ENCODE data around the gene CCDC85C. TPM values are rescaled to one million over a fixed set of nuclear protein-coding genes. Genes with fewer than 3 reads are reported as not detected.
A peak's percentile ranks its signal among the peaks of the same experiment; 100 is the strongest.

The CCDC85C gene
- total RNA-seq, 1 donor from 2014 or later, result 41.0 TPM

DNA sequence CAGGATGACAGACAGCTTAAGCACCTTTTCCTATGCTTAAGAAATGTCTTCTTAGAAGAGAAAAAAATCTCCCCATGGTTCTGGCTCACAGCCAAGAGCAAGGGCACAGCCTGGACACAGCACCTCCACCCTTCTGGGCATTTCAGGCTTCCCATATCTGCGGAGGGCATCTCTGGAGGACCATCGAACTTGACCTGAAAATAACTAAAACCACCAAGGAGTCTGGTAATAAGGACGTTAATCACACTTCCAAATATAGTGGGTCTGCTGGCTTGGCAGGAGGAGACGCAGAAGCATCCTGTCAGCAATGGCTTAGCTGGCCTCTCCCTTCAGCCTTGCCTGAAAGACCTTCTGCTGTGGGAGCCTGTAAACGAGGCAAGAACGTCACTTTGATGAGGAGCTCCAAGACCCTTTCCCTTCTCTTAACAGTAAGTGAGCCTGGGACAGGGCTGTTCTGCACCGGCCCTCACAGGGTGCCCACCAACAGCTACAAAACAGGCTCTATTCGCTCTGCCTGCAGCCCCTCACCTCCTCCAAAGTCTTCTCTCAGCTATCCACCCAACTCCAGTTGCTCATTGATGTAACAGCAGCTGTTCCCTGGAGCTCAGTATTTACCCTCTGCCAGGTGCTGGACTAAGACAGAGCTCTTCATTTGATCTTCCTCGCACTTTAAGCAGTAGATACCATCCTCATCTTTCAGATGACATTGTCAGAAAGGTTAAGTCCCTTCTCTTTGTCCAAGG is 136.5 kb downstream of the CCDC85C start:
- Histone ChIP-seq H3K36me3 (peaks cover 28% of the 10 kb centered on the region), H3K27ac (replicated peaks) (peak overlapping the region; percentile 31), H3K9me3 (replicated peaks) (no peaks in the 10 kb centered on the region), H3K27me3 (ENCODE audit: low read depth) (no peaks in the 10 kb centered on the region), H3K4me1 (peaks cover 52% of the 10 kb centered on the region), H3K4me3 (no peak overlapping the region)
- intact Hi-C loops (cut with micrococcal nuclease), result no loop called here
- DNase-seq, result no peak
- TF ChIP-seq, protein P1, sequence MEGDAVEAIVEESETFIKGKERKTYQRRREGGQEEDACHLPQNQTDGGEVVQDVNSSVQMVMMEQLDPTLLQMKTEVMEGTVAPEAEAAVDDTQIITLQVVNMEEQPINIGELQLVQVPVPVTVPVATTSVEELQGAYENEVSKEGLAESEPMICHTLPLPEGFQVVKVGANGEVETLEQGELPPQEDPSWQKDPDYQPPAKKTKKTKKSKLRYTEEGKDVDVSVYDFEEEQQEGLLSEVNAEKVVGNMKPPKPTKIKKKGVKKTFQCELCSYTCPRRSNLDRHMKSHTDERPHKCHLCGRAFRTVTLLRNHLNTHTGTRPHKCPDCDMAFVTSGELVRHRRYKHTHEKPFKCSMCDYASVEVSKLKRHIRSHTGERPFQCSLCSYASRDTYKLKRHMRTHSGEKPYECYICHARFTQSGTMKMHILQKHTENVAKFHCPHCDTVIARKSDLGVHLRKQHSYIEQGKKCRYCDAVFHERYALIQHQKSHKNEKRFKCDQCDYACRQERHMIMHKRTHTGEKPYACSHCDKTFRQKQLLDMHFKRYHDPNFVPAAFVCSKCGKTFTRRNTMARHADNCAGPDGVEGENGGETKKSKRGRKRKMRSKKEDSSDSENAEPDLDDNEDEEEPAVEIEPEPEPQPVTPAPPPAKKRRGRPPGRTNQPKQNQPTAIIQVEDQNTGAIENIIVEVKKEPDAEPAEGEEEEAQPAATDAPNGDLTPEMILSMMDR (IDR thresholded peaks at IDR 0.05; ENCODE audit: borderline replicate concordance), result no peak

DNA sequence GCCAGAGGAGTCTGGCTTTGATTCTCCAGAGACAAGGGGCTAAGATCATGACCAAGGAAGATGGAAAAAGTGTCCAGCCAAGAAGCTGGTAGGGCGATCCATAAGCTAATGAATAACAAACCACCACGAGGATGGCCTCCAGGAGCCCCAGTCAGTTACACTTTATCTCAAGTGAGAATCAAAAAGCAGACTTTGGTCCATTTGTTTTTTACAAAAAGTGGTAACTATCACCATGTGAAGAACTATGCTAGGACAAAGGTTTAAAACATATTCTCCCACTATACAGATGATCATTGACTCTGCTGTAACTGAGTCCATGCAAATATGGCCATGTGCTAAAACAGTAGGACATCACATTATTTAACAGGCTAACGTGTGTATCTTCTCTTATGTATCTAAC is 137.2 kb downstream of the CCDC85C start:
- no peak overlapping the region for H3K4me3 ChIP-seq
- no peaks in the 10 kb centered on the region for H3K9me3 ChIP-seq (replicated peaks)
- TF ChIP-seq, protein P1 (IDR thresholded peaks at IDR 0.05; ENCODE audit: borderline replicate concordance), result no peak
- peaks cover 36% of the 10 kb centered on the region for H3K36me3 ChIP-seq
- intact Hi-C loops (cut with micrococcal nuclease), result no loop called here
- DNase-seq, result no peak
- peaks cover 51% of the 10 kb centered on the region for H3K4me1 ChIP-seq
- no peaks in the 10 kb centered on the region for H3K27me3 ChIP-seq (ENCODE audit: low read depth)
- H3K27ac ChIP-seq (replicated peaks), result no peak overlapping the region

DNA sequence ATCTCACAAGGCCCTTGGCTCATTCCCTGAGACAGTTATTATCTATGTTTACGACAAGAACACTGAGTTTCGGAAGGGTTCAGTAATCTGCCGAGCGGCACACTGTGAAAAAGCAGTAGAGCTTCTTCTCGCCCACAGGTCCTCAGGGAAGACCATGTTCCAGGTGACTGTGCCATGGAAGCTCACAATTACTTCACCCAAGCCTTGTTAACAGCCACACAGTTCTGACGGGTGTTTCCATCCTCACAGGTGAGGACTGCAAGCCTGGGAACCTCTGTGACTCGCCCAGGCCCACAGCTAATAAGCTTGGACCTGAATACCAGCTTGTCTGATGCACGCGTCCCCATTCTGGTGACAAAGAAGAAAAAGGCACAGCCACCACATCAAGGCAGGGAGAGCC is 138.7 kb downstream of the CCDC85C start:
- H3K9me3 ChIP-seq (replicated peaks), result no peaks in the 10 kb centered on the region
- no peak overlapping the region for H3K27ac ChIP-seq (replicated peaks)
- no peak for DNase-seq
- intact Hi-C loops (cut with micrococcal nuclease), result no loop called here
- TF ChIP-seq, protein P1 (IDR thresholded peaks at IDR 0.05; ENCODE audit: borderline replicate concordance), result no peak
- no peak overlapping the region for H3K4me3 ChIP-seq
- no peaks in the 10 kb centered on the region for H3K27me3 ChIP-seq (ENCODE audit: low read depth)
- peaks cover 49% of the 10 kb centered on the region for H3K4me1 ChIP-seq
- peaks cover 48% of the 10 kb centered on the region for H3K36me3 ChIP-seq

DNA sequence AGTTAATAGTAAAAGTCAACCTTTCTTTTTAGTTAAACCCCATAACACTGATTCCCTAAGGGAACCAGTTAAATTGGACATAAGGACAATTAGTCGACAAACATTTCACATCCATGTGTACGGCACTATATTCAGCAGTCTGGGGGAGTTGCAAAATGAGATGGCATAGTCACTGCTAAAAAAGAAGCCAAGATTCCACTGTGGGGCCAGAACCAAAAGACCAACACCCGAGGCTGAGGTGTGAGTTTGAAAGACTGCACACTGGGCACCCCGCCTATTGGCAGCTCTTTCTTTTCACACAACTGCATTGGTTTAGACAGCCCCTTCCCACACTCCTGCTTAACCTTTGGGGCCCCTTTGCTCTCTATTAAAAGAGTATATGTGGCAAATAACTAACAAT is 140.0 kb downstream of the CCDC85C start:
- DNase-seq, result no peak
- Histone ChIP-seq H3K27ac (replicated peaks) (no peak overlapping the region), H3K4me1 (peaks cover 36% of the 10 kb centered on the region), H3K36me3 (peaks cover 54% of the 10 kb centered on the region), H3K4me3 (no peak overlapping the region), H3K27me3 (ENCODE audit: low read depth) (no peaks in the 10 kb centered on the region), H3K9me3 (replicated peaks) (no peaks in the 10 kb centered on the region)
- TF ChIP-seq, protein P1 (IDR thresholded peaks at IDR 0.05; ENCODE audit: borderline replicate concordance), result no peak
- intact Hi-C loops (cut with micrococcal nuclease), result no loop called here

DNA sequence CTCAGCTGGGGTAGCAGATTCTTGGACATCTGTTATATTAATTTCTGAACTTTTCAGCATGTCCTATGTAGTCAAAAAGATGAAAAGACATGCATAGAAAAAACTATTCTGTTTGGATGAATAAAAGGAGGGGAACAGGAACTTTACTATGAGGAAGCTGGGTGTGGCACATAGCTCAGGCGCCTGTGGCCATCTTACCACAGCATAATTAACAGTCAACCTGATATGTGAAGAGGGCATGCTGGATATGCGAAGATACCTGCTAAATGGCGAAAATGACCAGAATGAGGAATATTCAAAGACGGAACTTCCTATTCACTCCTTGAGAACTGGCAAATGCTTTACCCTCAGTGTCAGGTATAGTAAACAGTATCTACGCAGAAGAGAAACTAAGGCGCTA is 141.8 kb downstream of the CCDC85C start:
- DNase-seq, result no peak
- Histone ChIP-seq H3K4me3 (no peak overlapping the region), H3K4me1 (peaks cover 18% of the 10 kb centered on the region), H3K27me3 (ENCODE audit: low read depth) (no peaks in the 10 kb centered on the region), H3K9me3 (replicated peaks) (no peaks in the 10 kb centered on the region), H3K36me3 (peaks cover 71% of the 10 kb centered on the region), H3K27ac (replicated peaks) (no peak overlapping the region)
- TF ChIP-seq, protein P1 (IDR thresholded peaks at IDR 0.05; ENCODE audit: borderline replicate concordance), result no peak
- intact Hi-C loops (cut with micrococcal nuclease), result no loop called here
